IMR-90 (cell line): ENCODE measurements around the gene ADAMTS14. TPM values are rescaled to one million over a fixed set of nuclear protein-coding genes. Genes with fewer than 3 reads are reported as not detected.

Source experiments
- ATAC-seq: fragments of 200-7000 bp; cut with Tn5 transposase; 2 replicates; pipeline ENCODE4 v1.9.1; 2020; ENCODE audit warnings: low read depth, mild to moderate bottlenecking, moderate library complexity
- BruUV-seq: library from RNA; stranded (reverse); fragments of 400-500 nt; replicated peaks from 2 replicates; lab custom pipeline; 2021; lab: Mats Ljungman, UMichigan
- CTCF ChIA-PET: fragments of 300-600 bp; formaldehyde crosslinking; extraction: SDS; loops from one replicate; lab custom pipeline; 2021; ENCODE audit warnings: antibody characterized with exemption; lab: Yijun Ruan, JAX
- POLR2A ChIA-PET: fragments of 300-600 bp; sonication (Branson Sonifier 250); formaldehyde crosslinking; loops from one replicate; lab custom pipeline; 2022; ENCODE audit warnings: antibody characterized with exemption; ENCODE audit not compliant: unreplicated experiment; lab: Charles Lee
- DNase-seq: peaks from one replicate; pipeline ENCODE4 v3.0.0; 2013
- H2AFZ ChIP-seq: replicated peaks from 2 replicates; pipeline ENCODE3; 2013; ENCODE audit warnings: low read length, mild to moderate bottlenecking; ENCODE audit not compliant: poor library complexity
- H2AK5ac ChIP-seq: 2 replicates; pipeline ENCODE4 v1.6.1; 2013; ENCODE audit warnings: low read depth, low read length, inconsistent platforms
- H2AK9ac ChIP-seq: replicated peaks from 2 replicates; pipeline ENCODE3; 2013; ENCODE audit warnings: mild to moderate bottlenecking, low read depth, low read length, moderate library complexity; ENCODE audit not compliant: poor library complexity
- H2BK120ac ChIP-seq: 2 replicates; pipeline ENCODE4 v1.6.1; 2013; ENCODE audit warnings: low read depth, low read length, inconsistent platforms
- H2BK15ac ChIP-seq: 3 replicates; pipeline ENCODE4 v1.6.1; 2013; ENCODE audit warnings: low read depth, low read length, inconsistent platforms
- H2BK20ac ChIP-seq: 2 replicates; pipeline ENCODE4 v1.6.1; 2013; ENCODE audit warnings: low read depth, mild to moderate bottlenecking, inconsistent platforms, low read length, moderate library complexity
- H2BK5ac ChIP-seq: 2 replicates; pipeline ENCODE4 v1.6.1; 2013; ENCODE audit warnings: mild to moderate bottlenecking, low read depth, low read length, inconsistent platforms; ENCODE audit not compliant: poor library complexity, severe bottlenecking
- H3K14ac ChIP-seq: replicated peaks from 2 replicates; pipeline ENCODE4 v1.6.1; 2013; ENCODE audit warnings: low read depth, low read length, inconsistent platforms
- H3K18ac ChIP-seq: 2 replicates; pipeline ENCODE4 v1.6.1; 2013; ENCODE audit warnings: low read depth, low read length, control low read depth
- H3K23ac ChIP-seq: 2 replicates; pipeline ENCODE4 v1.6.1; 2013; ENCODE audit warnings: low read depth, low read length, inconsistent platforms
- H3K27ac ChIP-seq: 2 replicates; pipeline ENCODE4 v1.5.1; 2013; ENCODE audit warnings: mild to moderate bottlenecking, control low read depth, low read length; ENCODE audit not compliant: insufficient read depth
- H3K27me3 ChIP-seq: 2 replicates; pipeline ENCODE4 v1.6.1; 2013; ENCODE audit warnings: low read length; ENCODE audit not compliant: control insufficient read depth, insufficient read depth
- H3K36me3 ChIP-seq: 2 replicates; pipeline ENCODE4 v1.6.1; 2013; ENCODE audit warnings: low read length, mixed read lengths; ENCODE audit not compliant: control insufficient read depth, insufficient read depth
- H3K4ac ChIP-seq: 2 replicates; pipeline ENCODE4 v1.6.1; 2013; ENCODE audit warnings: low read depth, low read length, inconsistent platforms
- H3K4me1 ChIP-seq: 2 replicates; pipeline ENCODE4 v1.6.1; 2013; ENCODE audit warnings: low read length, mixed read lengths; ENCODE audit not compliant: control insufficient read depth, insufficient read depth
- H3K4me2 ChIP-seq: 2 replicates; pipeline ENCODE4 v1.6.1; 2013; ENCODE audit warnings: low read depth, mild to moderate bottlenecking, control low read depth, low read length, moderate library complexity
- H3K4me3 ChIP-seq: 2 replicates; pipeline ENCODE4 v1.5.1; 2013; ENCODE audit warnings: low read depth, mild to moderate bottlenecking, control low read depth, low read length, moderate library complexity; ENCODE audit not compliant: insufficient read depth
- H3K56ac ChIP-seq: 2 replicates; pipeline ENCODE4 v1.6.1; 2013; ENCODE audit warnings: low read length, inconsistent platforms; ENCODE audit not compliant: insufficient read depth; ENCODE audit errors: extremely low read depth
- H3K79me1 ChIP-seq, 2 experiments: 2 replicates each; pipeline ENCODE4 v1.6.1; 2013; ENCODE audit warnings: low read length in 2 of 2, inconsistent platforms in 1 of 2, low read depth in 1 of 2
- H3K9ac ChIP-seq: 2 replicates; pipeline ENCODE4 v1.6.1; 2013; ENCODE audit warnings: low read depth, low read length, control low read depth
- H3K9me1 ChIP-seq: 2 replicates; pipeline ENCODE4 v1.6.1; 2013; ENCODE audit warnings: low read length, inconsistent platforms; ENCODE audit not compliant: insufficient read depth
- H3K9me3 ChIP-seq: 2 replicates; pipeline ENCODE4 v1.6.1; 2013; ENCODE audit warnings: low read length; ENCODE audit not compliant: control insufficient read depth, insufficient read depth
- H4K20me1 ChIP-seq: 2 replicates; pipeline ENCODE4 v1.6.1; 2013; ENCODE audit warnings: low read length, inconsistent platforms; ENCODE audit not compliant: insufficient read depth
- H4K5ac ChIP-seq: 2 replicates; pipeline ENCODE4 v1.6.1; 2013; ENCODE audit warnings: mild to moderate bottlenecking, low read depth, low read length, control low read depth
- H4K8ac ChIP-seq, 2 experiments: 2 replicates each; pipeline ENCODE4 v1.6.1; 2013; ENCODE audit warnings: low read depth in 2 of 2, low read length in 2 of 2, control low read depth in 1 of 2, inconsistent platforms in 1 of 2
- H4K91ac ChIP-seq: 2 replicates; pipeline ENCODE4 v1.6.1; 2013; ENCODE audit warnings: low read depth, low read length, inconsistent platforms; ENCODE audit not compliant: insufficient read depth
- CEBPB ChIP-seq: IDR thresholded peaks from 2 replicates; pipeline ENCODE4 v1.6.1; 2012; ENCODE audit warnings: low read depth, low read length, improper control_type of control experiment
- RCOR1 ChIP-seq: IDR thresholded peaks from 2 replicates; pipeline ENCODE4 v1.6.1; 2012; ENCODE audit warnings: mild to moderate bottlenecking, low read length, improper control_type of control experiment; ENCODE audit not compliant: insufficient replicate concordance
- WGBS, 2 experiments: methylation state at CpG; one replicate each; pipeline versions ENCODE4 v1.1.5 to v1.1.7; 2013; ENCODE audit warnings: missing lambda C conversion rate in 2 of 2; ENCODE audit not compliant: insufficient read length in 1 of 2; ENCODE audit errors: extremely low coverage in 2 of 2; 5-methylcytosine and 5-hydroxymethylcytosine counted together
- dilution Hi-C: fragments of 300-500 bp; cut with HindIII; formaldehyde crosslinking; loops from one replicate; pipeline ENCODE4 v1.14.3; 2018; ENCODE audit warnings: low sequenced_read_pairs; ENCODE audit not compliant: unreplicated experiment
- in situ Hi-C: fragments of 300-500 bp; cut with MboI; formaldehyde crosslinking; loops from 3 replicates; pipeline ENCODE4 v1.14.3; 2019; ENCODE audit warnings: low sequenced_read_pairs, inconsistent platforms, mixed read lengths
- intact Hi-C: fragments of 100-400 bp; cut with micrococcal nuclease; formaldehyde crosslinking; loops from 2 replicates; pipeline ENCODE4 v1.10.0; 2022
- polyA plus RNA-seq, 3 experiments: library from polyadenylated mRNA; depleted of rRNA; stranded (reverse); fragments of >200 nt; gene quantifications; 2 replicates each; pipeline ENCODE4 v1.2.3, GENCODE V29; 2012; ENCODE audit warnings: low replicate concordance in 1 of 3
- total RNA-seq: library from RNA; depleted of rRNA; stranded (reverse); fragments of >200 nt; gene quantifications from 2 replicates; pipeline ENCODE4 v1.2.3, GENCODE V29; 2012

ADAMTS14 gene
- total and polyA plus RNA-seq, 2 of the 4 experiments (the other 2 are of a cell fraction): under 0.01 to 0.31 TPM

DNA sequence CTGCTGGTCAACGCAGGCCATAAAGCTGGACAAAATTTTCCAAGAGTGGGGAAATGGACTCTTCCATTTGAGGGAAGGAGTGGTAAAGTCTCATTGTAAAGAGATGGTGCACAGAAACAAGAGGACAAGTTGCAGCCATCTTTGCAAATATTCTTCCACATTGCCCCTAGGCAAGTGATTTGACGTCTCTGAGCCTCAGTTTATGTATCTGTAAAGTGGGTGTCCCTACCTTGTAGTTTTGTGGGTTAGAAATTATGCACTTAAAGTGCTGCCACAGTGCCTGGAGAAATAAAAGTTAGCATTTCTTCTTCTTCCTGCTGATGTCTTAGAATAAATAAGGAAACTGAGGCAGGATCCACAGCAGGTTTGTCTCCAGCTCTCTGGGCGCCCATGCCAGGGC, 12.1 kb downstream of the ADAMTS14 start:
- TF ChIP-seq RCOR1 (no peak), CEBPB (no peak)
- 86% methylated on average over 1 of the region's 3 CpGs; no CpG with 5 or more reads in 1 of the 2 experiments for WGBS, 2 experiments
- CTCF ChIA-PET: no interaction called here

More for the DNA sequence above, 12.1 kb downstream of the ADAMTS14 start:
- Histone ChIP-seq H2BK20ac (no peak overlapping the region), H2BK120ac (no peak overlapping the region), H3K23ac (no peak overlapping the region), H3K4me3 (no peak overlapping the region), H3K56ac (no peak overlapping the region), H2AK9ac (no peak overlapping the region), H3K9me1 (no peaks in the 10 kb centered on the region), H3K9me3 (no peaks in the 10 kb centered on the region), H4K20me1 (no peaks in the 10 kb centered on the region; the same call in 1 of the 2 replicates), H3K4me1 (no peaks in the 10 kb centered on the region), H2AK5ac (no peak overlapping the region), H4K8ac (no peak overlapping the region), H3K14ac (no peak overlapping the region), H3K79me1 (no peaks in the 10 kb centered on the region), H4K91ac (no peak overlapping the region), H3K27me3 (peaks cover 10% of the 10 kb centered on the region; the same call in 1 of the 2 replicates), H3K18ac (no peak overlapping the region), H3K27ac (no peak overlapping the region), H3K4ac (no peak overlapping the region), H3K9ac (no peak overlapping the region), H2BK15ac (no peak overlapping the region), H2AFZ (no peak overlapping the region), H3K4me2 (no peak overlapping the region), H4K5ac (no peak overlapping the region), H3K36me3 (no peaks in the 10 kb centered on the region), H2BK5ac (no peak overlapping the region)
- dilution Hi-C loops: no loop called here
- in situ Hi-C loops: no loop called here
- intact Hi-C loops: no loop called here
- POLR2A ChIA-PET: no interaction called here
- DNase-seq (no peak), ATAC-seq (no peak)
- BruUV-seq: no TSS peak
